ENCODE measurements around the gene PDCD7. TPM values are rescaled to one million over a fixed set of nuclear protein-coding genes. Genes with fewer than 3 reads are reported as not detected.

PDCD7 gene
- total RNA-seq, 2 donors from 2014 or later: 22.0 to 36.7 TPM

GRCh38 chr15:65091946-65092770 is 41.5 kb downstream of the PDCD7 start:
- Mint-ChIP-seq H3K4me3 (no peak overlapping the region), H3K36me3 (ENCODE audit: low read depth) (peaks cover under 1% of the 10 kb centered on the region), H3K9me3 (no peaks in the 10 kb centered on the region), H3K27me3 (no peaks in the 10 kb centered on the region), H3K4me1 (no peaks in the 10 kb centered on the region), H3K27ac (no peak overlapping the region)
- no peak for ATAC-seq (replicated peaks)

- Mint-ChIP-seq H3K27me3 (peaks cover 3% of the 10 kb centered on the region), H3K4me1 (no peaks in the 10 kb centered on the region), H3K4me3 (no peak overlapping the region), H3K27ac (no peak overlapping the region), H3K9me3 (no peaks in the 10 kb centered on the region), H3K36me3 (ENCODE audit: low read depth) (no peaks in the 10 kb centered on the region)
- no peak for ATAC-seq (replicated peaks)
Observed at GRCh38 chr15:65089206-65089824, 44.3 kb downstream of the PDCD7 start.

- H3K4me3 Mint-ChIP-seq: no peak overlapping the region
- H3K27me3 Mint-ChIP-seq: peaks cover 7% of the 10 kb centered on the region
- no peaks in the 10 kb centered on the region for H3K4me1 Mint-ChIP-seq
- H3K27ac Mint-ChIP-seq: no peak overlapping the region
- no peak for ATAC-seq (replicated peaks)
- H3K9me3 Mint-ChIP-seq: no peaks in the 10 kb centered on the region
- H3K36me3 Mint-ChIP-seq (ENCODE audit: low read depth): no peaks in the 10 kb centered on the region
Observed at GRCh38 chr15:65088643-65089021, 45.0 kb downstream of the PDCD7 start.

GRCh38 chr15:65087873-65088642 is 45.5 kb downstream of the PDCD7 start:
- no peak for ATAC-seq (replicated peaks)
- no peak overlapping the region for H3K27ac Mint-ChIP-seq
- H3K4me1 Mint-ChIP-seq: no peaks in the 10 kb centered on the region
- no peaks in the 10 kb centered on the region for H3K36me3 Mint-ChIP-seq (ENCODE audit: low read depth)
- no peak overlapping the region for H3K4me3 Mint-ChIP-seq
- no peaks in the 10 kb centered on the region for H3K9me3 Mint-ChIP-seq
- H3K27me3 Mint-ChIP-seq: peaks cover 7% of the 10 kb centered on the region

- H3K36me3 Mint-ChIP-seq (ENCODE audit: low read depth): no peaks in the 10 kb centered on the region
- peaks cover 13% of the 10 kb centered on the region for H3K27me3 Mint-ChIP-seq
- H3K4me3 Mint-ChIP-seq: no peak overlapping the region
- no peaks in the 10 kb centered on the region for H3K9me3 Mint-ChIP-seq
- no peak for ATAC-seq (replicated peaks)
- no peak overlapping the region for H3K27ac Mint-ChIP-seq
- peaks cover 6% of the 10 kb centered on the region for H3K4me1 Mint-ChIP-seq
Observed at GRCh38 chr15:65087411-65087810, 46.2 kb downstream of the PDCD7 start.

GRCh38 chr15:65086680-65087111 is 46.9 kb downstream of the PDCD7 start:
- Mint-ChIP-seq H3K27ac (no peak overlapping the region), H3K9me3 (no peaks in the 10 kb centered on the region), H3K27me3 (peaks cover 15% of the 10 kb centered on the region), H3K36me3 (ENCODE audit: low read depth) (no peaks in the 10 kb centered on the region), H3K4me1 (peaks cover 8% of the 10 kb centered on the region), H3K4me3 (no peak overlapping the region)
- ATAC-seq (replicated peaks): no peak

GRCh38 chr15:65085990-65086679 is 47.5 kb downstream of the PDCD7 start:
- peaks cover 8% of the 10 kb centered on the region for H3K4me1 Mint-ChIP-seq
- H3K27ac Mint-ChIP-seq: no peak overlapping the region
- no peaks in the 10 kb centered on the region for H3K36me3 Mint-ChIP-seq (ENCODE audit: low read depth)
- H3K27me3 Mint-ChIP-seq: peaks cover 15% of the 10 kb centered on the region
- no peak overlapping the region for H3K4me3 Mint-ChIP-seq
- ATAC-seq (replicated peaks): no peak
- H3K9me3 Mint-ChIP-seq: no peaks in the 10 kb centered on the region

- no peaks in the 10 kb centered on the region for H3K9me3 Mint-ChIP-seq
- H3K27me3 Mint-ChIP-seq: peaks cover 15% of the 10 kb centered on the region
- H3K4me3 Mint-ChIP-seq: no peak overlapping the region
- H3K27ac Mint-ChIP-seq: no peak overlapping the region
- peaks cover 8% of the 10 kb centered on the region for H3K4me1 Mint-ChIP-seq
- no peak for ATAC-seq (replicated peaks)
- H3K36me3 Mint-ChIP-seq (ENCODE audit: low read depth): no peaks in the 10 kb centered on the region
Observed at GRCh38 chr15:65085207-65085753, 48.3 kb downstream of the PDCD7 start.

GRCh38 chr15:65084500-65085206 is 49.0 kb downstream of the PDCD7 start:
- no peaks in the 10 kb centered on the region for H3K36me3 Mint-ChIP-seq (ENCODE audit: low read depth)
- no peak overlapping the region for H3K4me3 Mint-ChIP-seq
- H3K27ac Mint-ChIP-seq: no peak overlapping the region
- H3K4me1 Mint-ChIP-seq: peaks cover 8% of the 10 kb centered on the region
- ATAC-seq (replicated peaks): no peak
- H3K9me3 Mint-ChIP-seq: no peaks in the 10 kb centered on the region
- peaks cover 15% of the 10 kb centered on the region for H3K27me3 Mint-ChIP-seq

- no peak overlapping the region for H3K27ac Mint-ChIP-seq
- no peak for ATAC-seq (replicated peaks)
- peaks cover 19% of the 10 kb centered on the region for H3K27me3 Mint-ChIP-seq
- H3K36me3 Mint-ChIP-seq (ENCODE audit: low read depth): no peaks in the 10 kb centered on the region
- no peaks in the 10 kb centered on the region for H3K9me3 Mint-ChIP-seq
- no peak overlapping the region for H3K4me3 Mint-ChIP-seq
- H3K4me1 Mint-ChIP-seq: peaks cover 8% of the 10 kb centered on the region
Observed at GRCh38 chr15:65083262-65083701, 50.3 kb downstream of the PDCD7 start.

GRCh38 chr15:65082303-65082953 is 51.2 kb downstream of the PDCD7 start:
- Mint-ChIP-seq H3K27me3 (peaks cover 26% of the 10 kb centered on the region), H3K27ac (peak overlapping the region; percentile 31), H3K4me1 (peaks cover 8% of the 10 kb centered on the region), H3K9me3 (no peaks in the 10 kb centered on the region), H3K36me3 (ENCODE audit: low read depth) (no peaks in the 10 kb centered on the region), H3K4me3 (peak overlapping the region; percentile 3)
- ATAC-seq (replicated peaks): peak; percentile 58

GRCh38 chr15:65081758-65082157 is 51.9 kb downstream of the PDCD7 start:
- ATAC-seq (replicated peaks): peak; percentile 56

GRCh38 chr15:65081270-65081669 is 52.3 kb downstream of the PDCD7 start:
- H3K27ac Mint-ChIP-seq: no peak overlapping the region
- no peak overlapping the region for H3K4me3 Mint-ChIP-seq
- no peaks in the 10 kb centered on the region for H3K9me3 Mint-ChIP-seq
- H3K4me1 Mint-ChIP-seq: peaks cover 8% of the 10 kb centered on the region
- peaks cover 28% of the 10 kb centered on the region for H3K27me3 Mint-ChIP-seq
- no peaks in the 10 kb centered on the region for H3K36me3 Mint-ChIP-seq (ENCODE audit: low read depth)
- ATAC-seq (replicated peaks): no peak

More at GRCh38 chr15:65081758-65082157, 51.9 kb downstream of the PDCD7 start:
- Mint-ChIP-seq H3K9me3 (no peaks in the 10 kb centered on the region), H3K27me3 (peaks cover 26% of the 10 kb centered on the region), H3K36me3 (ENCODE audit: low read depth) (no peaks in the 10 kb centered on the region), H3K4me3 (no peak overlapping the region), H3K4me1 (peaks cover 8% of the 10 kb centered on the region), H3K27ac (no peak overlapping the region)
